Stimulated activated effector memory CD8-positive, alpha-beta T cell treated with anti-CD3 and anti-CD28 coated beads, Interleukin-12 subunit alpha, Interleukin-12 subunit beta, amount 100 ng/mL, for 72 hours (primary cell): ENCODE results near the gene EML1.

ENCODE experiments used
- ATAC-seq: fragments of 150-1000 bp; cut with Tn5 transposase; 2 replicates; pipeline ENCODE4 v1.10.0; 2021
- DNase-seq, 2 donors: peaks; one replicate each; pipeline ENCODE4 v3.0.0; 2021 to 2022; ENCODE audit warnings: low spot score in 2 of 2
- H3K27ac Mint-ChIP-seq: one replicate; pipeline ENCODE4 v1.8.0; 2022; ENCODE audit warnings: mild to moderate bottlenecking, mixed read lengths
- H3K36me3 Mint-ChIP-seq: one replicate; pipeline ENCODE4 v1.8.0; 2022; ENCODE audit warnings: mild to moderate bottlenecking, mixed read lengths
- H3K4me1 Mint-ChIP-seq: one replicate; pipeline ENCODE4 v1.8.0; 2022; ENCODE audit warnings: mixed read lengths
- H3K4me3 Mint-ChIP-seq: one replicate; pipeline ENCODE4 v1.8.0; 2022; ENCODE audit warnings: mild to moderate bottlenecking, mixed read lengths
- H3K9me3 Mint-ChIP-seq: one replicate; pipeline ENCODE4 v1.8.0; 2022; ENCODE audit warnings: mixed read lengths

The EML1 gene

GRCh38 chr14:99982537-99983250 is 189.5 kb downstream of the EML1 start:
- peak; percentile 56 to 72 for DNase-seq
- no peak overlapping the region for H3K27ac Mint-ChIP-seq
- H3K9me3 Mint-ChIP-seq = no peaks in the 10 kb centered on the region
- H3K4me3 Mint-ChIP-seq = no peak overlapping the region
- no peaks in the 10 kb centered on the region for H3K36me3 Mint-ChIP-seq
- peaks cover 12% of the 10 kb centered on the region for H3K4me1 Mint-ChIP-seq
- peak; percentile 83 for ATAC-seq

- no peaks in the 10 kb centered on the region for H3K9me3 Mint-ChIP-seq
- no peaks in the 10 kb centered on the region for H3K36me3 Mint-ChIP-seq
- H3K27ac Mint-ChIP-seq = no peak overlapping the region
- peaks cover 12% of the 10 kb centered on the region for H3K4me1 Mint-ChIP-seq
- ATAC-seq = no peak
- no peak overlapping the region for H3K4me3 Mint-ChIP-seq
- DNase-seq = no peak
These were observed 190.2 kb downstream of the EML1 start for GRCh38 chr14:99983251-99984015.

GRCh38 chr14:99984036-99984435 is 190.8 kb downstream of the EML1 start:
- Mint-ChIP-seq H3K36me3 (no peaks in the 10 kb centered on the region), H3K9me3 (no peaks in the 10 kb centered on the region), H3K4me1 (peaks cover 12% of the 10 kb centered on the region), H3K27ac (no peak overlapping the region), H3K4me3 (no peak overlapping the region)
- no peak for ATAC-seq
- no peak for DNase-seq

- Mint-ChIP-seq H3K4me1 (peaks cover 12% of the 10 kb centered on the region), H3K9me3 (no peaks in the 10 kb centered on the region), H3K27ac (no peak overlapping the region), H3K36me3 (no peaks in the 10 kb centered on the region), H3K4me3 (no peak overlapping the region)
- ATAC-seq (no peak), DNase-seq (no peak)
These were observed 193.2 kb downstream of the EML1 start for GRCh38 chr14:99986396-99986795.

- Mint-ChIP-seq H3K4me1 (no peaks in the 10 kb centered on the region), H3K27ac (no peak overlapping the region), H3K4me3 (no peak overlapping the region), H3K36me3 (no peaks in the 10 kb centered on the region), H3K9me3 (no peaks in the 10 kb centered on the region)
- ATAC-seq = no peak
- no peak for DNase-seq
These were observed 195.8 kb downstream of the EML1 start for GRCh38 chr14:99989032-99989431.

GRCh38 chr14:99990268-99991170 is 197.3 kb downstream of the EML1 start:
- Mint-ChIP-seq H3K27ac (no peak overlapping the region), H3K36me3 (no peaks in the 10 kb centered on the region), H3K9me3 (no peaks in the 10 kb centered on the region), H3K4me1 (peaks cover 3% of the 10 kb centered on the region), H3K4me3 (no peak overlapping the region)
- ATAC-seq (no peak), DNase-seq (no peak)

- DNase-seq (no peak), ATAC-seq (no peak)
- Mint-ChIP-seq H3K4me3 (no peak overlapping the region), H3K9me3 (no peaks in the 10 kb centered on the region), H3K4me1 (peaks cover 8% of the 10 kb centered on the region), H3K27ac (no peak overlapping the region), H3K36me3 (no peaks in the 10 kb centered on the region)
These were observed 198.1 kb downstream of the EML1 start for GRCh38 chr14:99991331-99991730.
